HCT116 (cell line): ENCODE results near the gene RAB9A. TPM values are rescaled to one million over a fixed set of nuclear protein-coding genes. Genes with fewer than 3 reads are reported as not detected.

Source experiments
- ATAC-seq: fragments of 200-7000 bp; cut with Tn5 transposase; 2 replicates; pipeline ENCODE4 v1.9.1; 2020; ENCODE audit warnings: mild to moderate bottlenecking, moderate library complexity
- BruUV-seq: library from RNA; stranded (reverse); fragments of 400-500 nt; replicated peaks from 2 replicates; lab custom pipeline; 2021; lab: Mats Ljungman, UMichigan
- CTCF ChIA-PET: fragments of 300-600 bp; sonication (Branson Sonifier 250); formaldehyde crosslinking; loops from one replicate; lab custom pipeline; 2021; ENCODE audit warnings: antibody characterized with exemption; lab: Charles Lee
- POLR2A ChIA-PET: fragments of 300-600, 350-600 bp; sonication (Branson Sonifier 250); formaldehyde crosslinking; loops from one replicate; lab custom pipeline; 2021; ENCODE audit warnings: antibody characterized with exemption; lab: Charles Lee
- RAD21 ChIA-PET, 2 experiments: fragments of 300-600 bp; sonication (Branson Sonifier 250); formaldehyde crosslinking; loops; one replicate each; lab custom pipeline; 2023; ENCODE audit warnings: low total read pairs in 2 of 2; ENCODE audit not compliant: uncharacterized antibody in 2 of 2, unreplicated experiment in 2 of 2, low non-redundant PET in 1 of 2; lab: Charles Lee
- DNase-seq: peaks from one replicate; pipeline ENCODE4 v3.0.0-alpha.2; 2010; ENCODE audit warnings: low read depth, low spot score
- H2AFZ ChIP-seq: fragments of 200-600 bp; shearing (Covaris generic), sonication (generic); 2 replicates; pipeline ENCODE4 v1.6.1; 2017; ENCODE audit warnings: low read depth, mixed run types, mixed read lengths, antibody characterized with exemption, low read length; ENCODE audit not compliant: poor library complexity, severe bottlenecking
- H3K27ac ChIP-seq: 2 replicates; pipeline ENCODE4 v1.5.1; 2012; ENCODE audit warnings: low read depth, low read length
- H3K27me3 ChIP-seq: fragments of 200-600 bp; sonication (generic); 2 replicates; pipeline ENCODE4 v1.6.1; 2016; ENCODE audit warnings: mixed run types, low read length, mixed read lengths; ENCODE audit not compliant: insufficient read depth
- H3K36me3 ChIP-seq, 2 experiments: fragments of 200-500 bp in 1 of 2; fragments of 200-600 bp in 1 of 2; sonication (Bioruptor generic) in 1 of 2; sonication (generic) in 1 of 2; 2 replicates each; pipeline versions ENCODE4 v1.5.1 to v1.6.1; 2014 to 2016; ENCODE audit warnings: low read length in 2 of 2, inconsistent platforms in 1 of 2, mixed read lengths in 1 of 2, mixed run types in 1 of 2; ENCODE audit not compliant: insufficient read depth in 2 of 2, control insufficient read depth in 1 of 2
- H3K4me1 ChIP-seq, 2 experiments: fragments of 200-600 bp in 1 of 2; sonication (generic) in 1 of 2; 2 replicates each; pipeline versions ENCODE4 v1.5.1 to v1.6.1; 2012 to 2017; ENCODE audit warnings: low read length in 2 of 2, inconsistent platforms in 1 of 2, mild to moderate bottlenecking in 1 of 2, mixed read lengths in 1 of 2, mixed run types in 1 of 2, moderate library complexity in 1 of 2; ENCODE audit not compliant: insufficient read depth in 2 of 2, control insufficient read depth in 1 of 2
- H3K4me2 ChIP-seq: fragments of 200-600 bp; sonication (generic); 2 replicates; pipeline ENCODE4 v1.6.1; 2017; ENCODE audit warnings: mixed run types, low read length, mixed read lengths
- H3K4me3 ChIP-seq, 2 experiments: fragments of 200-600 bp in 1 of 2; sonication (generic) in 1 of 2; replicated peaks in 1 of 2; 2 replicates each; pipeline ENCODE4 v1.5.1; 2011 to 2016; ENCODE audit warnings: low read length in 2 of 2, control low read depth in 1 of 2, low read depth in 1 of 2, mild to moderate bottlenecking in 1 of 2, mixed read lengths in 1 of 2, mixed run types in 1 of 2
- H3K79me2 ChIP-seq: fragments of 200-600 bp; sonication (generic); 2 replicates; pipeline ENCODE4 v1.6.1; 2017; ENCODE audit warnings: mild to moderate bottlenecking, mixed run types, low read length, moderate library complexity, mixed read lengths; ENCODE audit not compliant: insufficient read depth
- H3K9ac ChIP-seq: fragments of 200-600 bp; sonication (generic); 2 replicates; pipeline ENCODE4 v1.6.1; 2016; ENCODE audit warnings: low read length, mixed read lengths
- H3K9me2 ChIP-seq: fragments of 200-600 bp; sonication (generic), shearing (Covaris generic); 2 replicates; pipeline ENCODE4 v1.6.1; 2017; ENCODE audit warnings: mixed run types, mild to moderate bottlenecking, moderate library complexity; ENCODE audit not compliant: insufficient read depth
- H3K9me3 ChIP-seq, 2 experiments: fragments of 200-500 bp in 1 of 2; fragments of 200-600 bp in 1 of 2; sonication (Bioruptor generic) in 1 of 2; sonication (generic) in 1 of 2; 2 replicates each; pipeline ENCODE4 v1.6.1; 2014 to 2017; ENCODE audit warnings: low read length in 2 of 2, mixed read lengths in 2 of 2, inconsistent platforms in 1 of 2, low read depth in 1 of 2, mild to moderate bottlenecking in 1 of 2, mixed run types in 1 of 2, moderate library complexity in 1 of 2; ENCODE audit not compliant: control insufficient read depth in 1 of 2, insufficient read depth in 1 of 2
- H4K20me1 ChIP-seq: fragments of 200-600 bp; sonication (generic), shearing (Covaris generic); 2 replicates; pipeline ENCODE4 v1.6.1; 2017; ENCODE audit warnings: mixed run types, mild to moderate bottlenecking, moderate library complexity; ENCODE audit not compliant: insufficient read depth
- CBX3 ChIP-seq: IDR thresholded peaks from 2 replicates; pipeline ENCODE4 v1.6.1; 2012; ENCODE audit warnings: low read depth
- CEBPB ChIP-seq: IDR thresholded peaks from 2 replicates; pipeline ENCODE4 v1.6.1; 2012; ENCODE audit warnings: low read depth
- EGR1 ChIP-seq: IDR thresholded peaks from 2 replicates; pipeline ENCODE4 v1.6.1; 2012; ENCODE audit warnings: low read depth
- FOSL1 ChIP-seq: IDR thresholded peaks from 2 replicates; pipeline ENCODE4 v1.6.1; 2012; ENCODE audit warnings: low read depth
- JUND ChIP-seq: IDR thresholded peaks from 2 replicates; pipeline ENCODE4 v1.6.1; 2012
- RAD21 ChIP-seq: IDR thresholded peaks from 2 replicates; pipeline ENCODE4 v1.6.1; 2012; ENCODE audit warnings: low read depth, mild to moderate bottlenecking
- SIN3A ChIP-seq: IDR thresholded peaks from 2 replicates; pipeline ENCODE4 v1.6.1; 2012; ENCODE audit warnings: low read depth
- SRF ChIP-seq: IDR thresholded peaks from 2 replicates; pipeline ENCODE4 v1.6.1; 2012; ENCODE audit warnings: low read depth
- YY1 ChIP-seq: IDR thresholded peaks from 2 replicates; pipeline ENCODE4 v1.6.1; 2011; ENCODE audit warnings: low read length, low read depth, moderate library complexity, mild to moderate bottlenecking; ENCODE audit not compliant: insufficient replicate concordance; ENCODE audit errors: extremely low read depth
- ZFX ChIP-seq: fragments of 450-650 bp; IDR thresholded peaks from 2 replicates; pipeline ENCODE4 v1.6.1; 2017
- intact Hi-C: fragments of 100-400 bp; cut with micrococcal nuclease; formaldehyde crosslinking; loops from 2 replicates; pipeline ENCODE4 v1.10.0; 2022
- total RNA-seq: library from RNA; stranded (reverse); gene quantifications from one replicate; pipeline ENCODE4 v1.2.1, GENCODE V29; 2021; ENCODE audit not compliant: unreplicated experiment
- TF ChIP-seq, protein P1 (sequence below): IDR thresholded peaks from 2 replicates; pipeline ENCODE4 v1.6.1; 2011; ENCODE audit warnings: mild to moderate bottlenecking, low read length, moderate library complexity; ENCODE audit not compliant: insufficient replicate concordance; ENCODE audit errors: extremely low read depth
- TF ChIP-seq, protein P2 (sequence below), 3 experiments: fragments of 200-600 bp in 1 of 3; sonication (generic) in 1 of 3; IDR thresholded peaks in 2 of 3; conservative IDR thresholded peaks in 1 of 3; 2 replicates each; pipeline ENCODE4 v1.5.1; 2012 to 2017; ENCODE audit warnings: low read depth in 2 of 3, low read length in 2 of 3, antibody characterized with exemption in 1 of 3, borderline replicate concordance in 1 of 3, control low read depth in 1 of 3, mild to moderate bottlenecking in 1 of 3, mixed read lengths in 1 of 3, mixed run types in 1 of 3, moderate library complexity in 1 of 3; ENCODE audit not compliant: insufficient read depth in 1 of 3

The RAB9A gene
- total RNA-seq, 1 experiment from 2014 or later, result 23.9 TPM

DNA sequence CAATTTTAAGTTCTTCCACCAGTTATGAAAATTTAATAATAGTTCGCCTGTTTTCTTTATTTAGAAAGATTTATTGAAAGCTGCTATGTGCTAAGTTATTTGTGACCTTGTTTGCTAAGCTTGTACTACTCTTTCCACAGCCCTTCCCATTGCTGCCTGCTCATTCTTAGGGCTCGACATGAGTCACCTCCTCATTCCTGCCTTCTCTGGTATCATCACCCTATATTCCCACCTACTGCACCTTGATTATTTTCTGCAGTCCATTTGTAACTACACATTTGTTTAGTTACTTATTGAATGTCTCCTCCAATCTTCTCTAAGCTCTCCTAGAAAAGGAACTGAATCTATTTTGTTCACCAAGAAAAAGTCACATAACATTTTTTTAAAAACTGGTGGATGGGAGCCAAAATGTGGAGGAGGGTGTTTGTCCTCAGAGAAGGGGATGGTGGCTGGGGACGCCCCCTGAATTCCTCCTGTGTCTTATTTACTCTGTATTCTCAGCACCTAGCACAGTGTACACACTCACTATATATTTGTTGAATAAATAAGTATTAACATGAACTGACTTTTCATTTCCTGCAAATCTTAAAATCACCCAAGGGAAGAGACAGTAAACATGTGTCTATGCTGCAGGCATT lies 3.7 kb upstream of the RAB9A start:
- ATAC-seq, result no peak
- Histone ChIP-seq H3K4me2 (peak overlapping the region; percentile 44), H3K9ac (no peak overlapping the region), H3K36me3 (no peaks in the 10 kb centered on the region), H3K27me3 (no peaks in the 10 kb centered on the region), H3K79me2 (peaks cover 11% of the 10 kb centered on the region)
- intact Hi-C loops, result no loop called here
- TF ChIP-seq FOSL1 (peak; percentile 22; the same call in 1 of the 2 replicates), RAD21 (no peak), SIN3A (no peak)
- TF ChIP-seq, protein P1, sequence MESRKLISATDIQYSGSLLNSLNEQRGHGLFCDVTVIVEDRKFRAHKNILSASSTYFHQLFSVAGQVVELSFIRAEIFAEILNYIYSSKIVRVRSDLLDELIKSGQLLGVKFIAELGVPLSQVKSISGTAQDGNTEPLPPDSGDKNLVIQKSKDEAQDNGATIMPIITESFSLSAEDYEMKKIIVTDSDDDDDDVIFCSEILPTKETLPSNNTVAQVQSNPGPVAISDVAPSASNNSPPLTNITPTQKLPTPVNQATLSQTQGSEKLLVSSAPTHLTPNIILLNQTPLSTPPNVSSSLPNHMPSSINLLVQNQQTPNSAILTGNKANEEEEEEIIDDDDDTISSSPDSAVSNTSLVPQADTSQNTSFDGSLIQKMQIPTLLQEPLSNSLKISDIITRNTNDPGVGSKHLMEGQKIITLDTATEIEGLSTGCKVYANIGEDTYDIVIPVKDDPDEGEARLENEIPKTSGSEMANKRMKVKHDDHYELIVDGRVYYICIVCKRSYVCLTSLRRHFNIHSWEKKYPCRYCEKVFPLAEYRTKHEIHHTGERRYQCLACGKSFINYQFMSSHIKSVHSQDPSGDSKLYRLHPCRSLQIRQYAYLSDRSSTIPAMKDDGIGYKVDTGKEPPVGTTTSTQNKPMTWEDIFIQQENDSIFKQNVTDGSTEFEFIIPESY, result no peak
- TF ChIP-seq, all 23 proteins: peak for 1
- CTCF ChIA-PET, result no interaction called here
- Histone ChIP-seq H3K9me3 (no peaks in the 10 kb centered on the region), H3K9me2 (no peaks in the 10 kb centered on the region), H4K20me1 (no peaks in the 10 kb centered on the region), H3K4me3 (no peak overlapping the region), H3K4me1 (peaks cover under 1 to 25% of the 10 kb centered on the region in 2 experiments), H2AFZ (no peak overlapping the region), H3K27ac (no peak overlapping the region)
- POLR2A ChIA-PET, result interaction anchor here (0.6 kb wide), 1 partner anchor 461 kb away, joined by 3 read pairs; no protein-coding TSS in a partner anchor
- BruUV-seq, result no TSS peak
- DNase-seq, result no peak
- RAD21 ChIA-PET, result no interaction called here

DNA sequence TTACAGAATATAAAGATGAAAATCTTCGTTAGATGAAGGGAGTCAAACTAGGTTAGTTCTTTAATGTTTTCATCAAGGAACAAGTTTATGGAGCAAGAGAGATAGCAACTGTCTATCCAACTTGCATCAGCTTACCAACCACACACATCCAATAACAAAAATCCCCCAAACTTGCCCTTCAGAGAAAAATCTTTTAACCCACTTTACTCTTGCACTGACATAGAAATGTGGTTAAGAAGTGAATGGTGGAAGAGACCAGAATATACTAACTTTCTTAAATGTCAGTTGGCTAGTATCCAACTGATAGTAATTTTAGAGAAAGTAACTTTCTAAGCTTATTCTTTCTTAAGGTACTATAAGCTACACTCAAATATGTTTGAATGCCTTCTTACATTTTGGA lies 1.7 kb upstream of the RAB9A start:
- Histone ChIP-seq H3K9me3 (no peaks in the 10 kb centered on the region), H3K9me2 (no peaks in the 10 kb centered on the region), H3K4me3 (no peak overlapping the region), H3K27me3 (no peaks in the 10 kb centered on the region), H3K4me1 (peaks cover 17 to 44% of the 10 kb centered on the region in 2 experiments), H3K9ac (no peak overlapping the region), H3K4me2 (no peak overlapping the region), H3K79me2 (peaks cover 29% of the 10 kb centered on the region)
- POLR2A ChIA-PET, result no interaction called here
- intact Hi-C loops, result no loop called here
- RAD21 ChIA-PET, result no interaction called here
- CTCF ChIA-PET, result no interaction called here
- TF ChIP-seq YY1 (no peak), ZFX (no peak), CBX3 (no peak), FOSL1 (no peak), SIN3A (no peak), CEBPB (no peak), SRF (no peak), EGR1 (no peak), JUND (no peak)
- TF ChIP-seq, protein P2, sequence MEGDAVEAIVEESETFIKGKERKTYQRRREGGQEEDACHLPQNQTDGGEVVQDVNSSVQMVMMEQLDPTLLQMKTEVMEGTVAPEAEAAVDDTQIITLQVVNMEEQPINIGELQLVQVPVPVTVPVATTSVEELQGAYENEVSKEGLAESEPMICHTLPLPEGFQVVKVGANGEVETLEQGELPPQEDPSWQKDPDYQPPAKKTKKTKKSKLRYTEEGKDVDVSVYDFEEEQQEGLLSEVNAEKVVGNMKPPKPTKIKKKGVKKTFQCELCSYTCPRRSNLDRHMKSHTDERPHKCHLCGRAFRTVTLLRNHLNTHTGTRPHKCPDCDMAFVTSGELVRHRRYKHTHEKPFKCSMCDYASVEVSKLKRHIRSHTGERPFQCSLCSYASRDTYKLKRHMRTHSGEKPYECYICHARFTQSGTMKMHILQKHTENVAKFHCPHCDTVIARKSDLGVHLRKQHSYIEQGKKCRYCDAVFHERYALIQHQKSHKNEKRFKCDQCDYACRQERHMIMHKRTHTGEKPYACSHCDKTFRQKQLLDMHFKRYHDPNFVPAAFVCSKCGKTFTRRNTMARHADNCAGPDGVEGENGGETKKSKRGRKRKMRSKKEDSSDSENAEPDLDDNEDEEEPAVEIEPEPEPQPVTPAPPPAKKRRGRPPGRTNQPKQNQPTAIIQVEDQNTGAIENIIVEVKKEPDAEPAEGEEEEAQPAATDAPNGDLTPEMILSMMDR (IDR thresholded peaks at IDR 0.05 in 2 of 3, conservative IDR thresholded peaks at IDR 0.05 in 1 of 3; ENCODE audit: borderline replicate concordance in 1 of 3, insufficient read depth in 1 of 3, low read depth in 2 of 3, low read length in 2 of 3), result no peak
- TF ChIP-seq, all 23 proteins: peak for 0
- BruUV-seq, result no TSS peak
- DNase-seq, result no peak
- Histone ChIP-seq H2AFZ (no peak overlapping the region), H4K20me1 (no peaks in the 10 kb centered on the region), H3K27ac (no peak overlapping the region), H3K36me3 (no peaks in the 10 kb centered on the region)
- no peak for ATAC-seq
